GM12878 (cell line): ENCODE measurements around the gene MYOD1. TPM values are rescaled to one million over a fixed set of nuclear protein-coding genes. Genes with fewer than 3 reads are reported as not detected.

Experiments
- ATAC-seq: fragments of 200-7000 bp; cut with Tn5 transposase; 3 replicates; pipeline ENCODE4 v1.9.1; 2020; ENCODE audit warnings: mild to moderate bottlenecking, moderate library complexity
- BruUV-seq: library from RNA; stranded (reverse); fragments of 400-500 nt; replicated peaks from 2 replicates; lab custom pipeline; 2021; lab: Mats Ljungman, UMichigan
- CTCF ChIA-PET: fragments of 300-600 bp; sonication (Branson Sonifier 250); formaldehyde crosslinking; extraction: SDS; loops from one replicate; lab custom pipeline; 2021; ENCODE audit warnings: inconsistent platforms; lab: Yijun Ruan, JAX
- POLR2A ChIA-PET: fragments of 350-600 bp; formaldehyde crosslinking; extraction: SDS; loops from one replicate; lab custom pipeline; 2021; ENCODE audit warnings: inconsistent platforms; lab: Charles Lee
- RAD21 ChIA-PET: fragments of 300-600 bp; sonication (Branson Sonifier 250); formaldehyde crosslinking; loops from one replicate; lab custom pipeline; 2023; ENCODE audit warnings: antibody characterized with exemption; ENCODE audit not compliant: unreplicated experiment; lab: Charles Lee
- SMC1A ChIA-PET: fragments of 300-600 bp; sonication (Branson Sonifier 250); formaldehyde crosslinking; loops from one replicate; lab custom pipeline; 2023; ENCODE audit not compliant: unreplicated experiment, uncharacterized antibody; lab: Charles Lee
- DNase-seq: peaks from one replicate; pipeline ENCODE4 v3.0.0-alpha.2; 2011; ENCODE audit warnings: low read depth, low spot score
- FAIRE-seq: peaks from 3 replicates; lab custom pipeline; 2011; peaks lifted over from hg19 to GRCh38; lab: Jason Lieb, UNC
- H2AFZ ChIP-seq: 2 replicates; pipeline ENCODE4 v1.6.0; 2011; ENCODE audit warnings: low read depth, low read length, control low read depth; ENCODE audit not compliant: control insufficient read depth
- H3K27ac ChIP-seq: 2 replicates; pipeline ENCODE4 v1.5.1; 2011; ENCODE audit warnings: control low read depth; ENCODE audit not compliant: control insufficient read depth, insufficient read depth
- H3K27me3 ChIP-seq, 2 experiments: replicated peaks in 1 of 2; 2 replicates each; pipeline versions ENCODE4 v1.6.0 to v1.6.1; 2011; ENCODE audit warnings: low read length in 1 of 2; ENCODE audit not compliant: control insufficient read depth in 2 of 2, insufficient read depth in 2 of 2
- H3K36me3 ChIP-seq, 2 experiments: 2 replicates each; pipeline ENCODE4 v1.5.1; 2011; ENCODE audit warnings: low read length in 1 of 2; ENCODE audit not compliant: control insufficient read depth in 2 of 2, insufficient read depth in 2 of 2
- H3K4me1 ChIP-seq: 2 replicates; pipeline ENCODE4 v1.6.1; 2011; ENCODE audit warnings: mild to moderate bottlenecking, low read length, moderate library complexity, mixed read lengths; ENCODE audit not compliant: control insufficient read depth, insufficient read depth
- H3K4me2 ChIP-seq: 2 replicates; pipeline ENCODE4 v1.6.0; 2011; ENCODE audit warnings: control low read depth; ENCODE audit not compliant: control insufficient read depth, insufficient read depth
- H3K4me3 ChIP-seq: fragments of 200-600 bp; sonication (generic); 2 replicates; pipeline ENCODE4 v1.5.1; 2016
- H3K79me2 ChIP-seq: 2 replicates; pipeline ENCODE4 v1.6.0; 2011; ENCODE audit warnings: low read length; ENCODE audit not compliant: control insufficient read depth, insufficient read depth
- H3K9ac ChIP-seq: 2 replicates; pipeline ENCODE4 v1.8.0; 2011; ENCODE audit warnings: low read length, control low read depth, mixed read lengths; ENCODE audit not compliant: control insufficient read depth, insufficient read depth
- H3K9me3 ChIP-seq: replicated peaks from 3 replicates; pipeline ENCODE4 v1.5.1; 2011; ENCODE audit warnings: mild to moderate bottlenecking, low read length; ENCODE audit not compliant: control insufficient read depth, insufficient read depth
- H4K20me1 ChIP-seq: 2 replicates; pipeline ENCODE4 v1.6.0; 2011; ENCODE audit not compliant: control insufficient read depth, insufficient read depth
- CBX3 ChIP-seq: fragments of 200-600 bp; sonication (generic); IDR thresholded peaks from 2 replicates; pipeline ENCODE4 v1.6.1; 2016; ENCODE audit warnings: low read depth, borderline replicate concordance
- CHD2 ChIP-seq: IDR thresholded peaks from 2 replicates; pipeline ENCODE4 v1.6.1; 2011; ENCODE audit warnings: low read depth, low read length, improper control_type of control experiment, borderline replicate concordance
- IKZF2 ChIP-seq, 2 experiments: fragments of 450-650 bp; IDR thresholded peaks; 2 replicates each; pipeline ENCODE4 v1.6.1; 2017; ENCODE audit warnings: mild to moderate bottlenecking in 2 of 2, moderate library complexity in 2 of 2
- JUNB ChIP-seq: IDR thresholded peaks from 2 replicates; pipeline ENCODE4 v1.6.1; 2016; ENCODE audit warnings: antibody characterized with exemption, mild to moderate bottlenecking
- MTA2 ChIP-seq: fragments of 450-650 bp; IDR thresholded peaks from 2 replicates; pipeline ENCODE4 v1.6.1; 2016; ENCODE audit warnings: low read depth, mild to moderate bottlenecking, moderate library complexity
- MXI1 ChIP-seq: fragments of 150-350 bp; IDR thresholded peaks from 2 replicates; pipeline ENCODE4 v1.6.1; 2011; ENCODE audit warnings: low read depth, mild to moderate bottlenecking, inconsistent platforms, low read length, improper control_type of control experiment
- PAX8 ChIP-seq: fragments of 450-650 bp; IDR thresholded peaks from 2 replicates; pipeline ENCODE4 v1.6.1; 2017; ENCODE audit warnings: mild to moderate bottlenecking, moderate library complexity
- SP1 ChIP-seq: IDR thresholded peaks from one replicate; pipeline ENCODE4 v1.6.1; 2011; ENCODE audit warnings: low read depth, low read length
- SUPT20H ChIP-seq: IDR thresholded peaks from 2 replicates; pipeline ENCODE4 v1.6.1; 2011; ENCODE audit warnings: low read depth, mild to moderate bottlenecking, low read length, moderate library complexity, borderline replicate concordance; ENCODE audit not compliant: control insufficient read depth
- TCF3 ChIP-seq: IDR thresholded peaks from 2 replicates; pipeline ENCODE4 v1.6.1; 2012; ENCODE audit warnings: low read depth, mild to moderate bottlenecking, low read length, borderline replicate concordance; ENCODE audit not compliant: insufficient read depth
- TCF7 ChIP-seq: IDR thresholded peaks from 2 replicates; pipeline ENCODE4 v1.6.1; 2014; ENCODE audit warnings: antibody characterized with exemption, borderline replicate concordance
- ZBTB11 ChIP-seq: fragments of 450-650 bp; formaldehyde crosslinking; IDR thresholded peaks from 2 replicates; pipeline ENCODE4 v1.5.0; 2022; ENCODE audit warnings: mild to moderate bottlenecking, missing genetic modification characterization
- ZNF274 ChIP-seq: IDR thresholded peaks from one replicate; pipeline ENCODE4 v1.8.0; 2011; ENCODE audit not compliant: insufficient read length, insufficient read depth
- ZNF687 ChIP-seq: fragments of 450-650 bp; IDR thresholded peaks from 2 replicates; pipeline ENCODE4 v1.6.1; 2017; ENCODE audit warnings: mild to moderate bottlenecking, moderate library complexity
- WGBS: methylation state at CpG from one replicate; pipeline ENCODE4 v1.1.6; 2016; ENCODE audit warnings: low lambda C conversion rate; ENCODE audit not compliant: insufficient replicate concordance, insufficient coverage; ENCODE audit errors: missing lambda C conversion rate; 5-methylcytosine and 5-hydroxymethylcytosine counted together
- in situ Hi-C: fragments of 300-500 bp; cut with MboI; formaldehyde crosslinking; loops from 9 replicates; pipeline ENCODE4 v1.14.3; 2018; ENCODE audit warnings: mixed read lengths
- intact Hi-C: fragments of 100-400 bp; cut with micrococcal nuclease; formaldehyde crosslinking; loops from one replicate; pipeline ENCODE4 v1.14.2; 2022; ENCODE audit not compliant: unreplicated experiment
- polyA plus RNA-seq, 11 experiments: library from polyadenylated mRNA; depleted of rRNA in 4 of 11; unstranded in 6 of 11; stranded (reverse) in 5 of 11; fragments of >200 nt; fragmentation: Nextera tagmentation in 4 of 11; fragmentation: Illumina TruSeq in 1 of 11; extraction: Ambion mirVana in 4 of 11; extraction: Trizol in 1 of 11; gene quantifications; 1 replicate in 1 of 11; 2 replicates in 10 of 11; pipeline versions ENCODE4 v1.2.1 to v1.2.3, GENCODE V29; 2011 to 2016; ENCODE audit warnings: inconsistent platforms in 2 of 11, missing spikeins in 2 of 11, low read depth in 1 of 11
- total RNA-seq, 4 experiments: library from RNA; depleted of rRNA in 3 of 4; stranded (reverse); fragments of >200 nt in 3 of 4; fragmentation: Illumina TruSeq in 1 of 4; extraction: Trizol in 1 of 4; gene quantifications; 2 replicates each; pipeline versions ENCODE4 v1.2.1 to v1.2.3, GENCODE V29; 2013 to 2021

Gene MYOD1
- total and polyA plus RNA-seq, 10 of the 15 experiments (the other 5 are each of a cell fraction or from before 2014, with no cell fraction given) = not detected

DNA sequence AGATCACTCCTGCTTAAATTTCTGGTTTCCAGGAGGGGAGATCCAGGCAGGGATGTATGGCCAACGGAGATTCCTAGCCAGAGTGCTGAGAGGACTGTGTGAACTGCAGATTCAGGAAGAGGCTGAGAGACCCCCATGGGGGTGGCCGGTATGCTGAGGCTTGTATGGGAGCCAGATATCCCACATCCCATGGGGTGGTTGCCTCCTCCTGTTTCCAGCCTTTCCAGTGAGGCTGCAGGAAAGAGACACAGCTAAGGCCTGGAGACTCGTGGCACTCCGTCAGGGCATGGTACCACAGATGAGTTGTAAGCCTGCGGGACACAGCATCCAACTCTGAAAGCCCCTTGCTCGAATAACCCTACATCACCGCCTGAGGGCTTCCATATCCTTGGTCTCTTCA, 1.4 kb upstream of the MYOD1 start:
- no peak overlapping the region for H2AFZ ChIP-seq
- FAIRE-seq = no peak
- no peak overlapping the region for H3K4me2 ChIP-seq
- no TSS peak for BruUV-seq
- WGBS = 46% methylated on average over 7 of the region's 7 CpGs
- H3K27me3 ChIP-seq = peaks cover 5% of the 10 kb centered on the region in 2 experiments; a peak in 3 of 4 replicates
- in situ Hi-C loops (no loop called here), intact Hi-C loops (no loop called here)
- DNase-seq = no peak
- SMC1A ChIA-PET = no interaction called here
- H3K27ac ChIP-seq = no peak overlapping the region
- no peaks in the 10 kb centered on the region for H3K36me3 ChIP-seq
- no peak for ATAC-seq
- no peaks in the 10 kb centered on the region for H3K9me3 ChIP-seq
- H3K4me1 ChIP-seq = no peaks in the 10 kb centered on the region
- RAD21 ChIA-PET = no interaction called here
- CTCF ChIA-PET = interaction anchor here (1.2 kb wide), 1 partner anchor 13 kb away, joined by 4 read pairs; no protein-coding TSS in a partner anchor
- H4K20me1 ChIP-seq = no peaks in the 10 kb centered on the region
- POLR2A ChIA-PET = no interaction called here
- H3K4me3 ChIP-seq = no peak overlapping the region
- TF ChIP-seq PAX8 = no peak
- TF ChIP-seq IKZF2 (IDR thresholded peaks at IDR 0.05) = no peak
- TF ChIP-seq TCF3 = no peak
- TF ChIP-seq SP1 = no peak
- TF ChIP-seq SUPT20H = no peak
- no peak for TF ChIP-seq MXI1
- no peak for TF ChIP-seq ZNF687
- TF ChIP-seq CBX3 = no peak
- no peak for TF ChIP-seq TCF7
- TF ChIP-seq ZBTB11 = no peak
- TF ChIP-seq CHD2 = no peak
- no peak for TF ChIP-seq MTA2
- TF ChIP-seq JUNB = no peak
- no peak for TF ChIP-seq ZNF274
- H3K79me2 ChIP-seq = no peaks in the 10 kb centered on the region
- H3K9ac ChIP-seq = no peak overlapping the region
